ENCODE results near the gene FLT4. TPM values are rescaled to one million over a fixed set of nuclear protein-coding genes. Genes with fewer than 3 reads are reported as not detected.

Gene FLT4
- total RNA-seq, 1 donor from 2014 or later, result 6.1 TPM

- TF ChIP-seq CTCF (IDR thresholded peaks at IDR 0.05; ENCODE audit: borderline replicate concordance), result no peak
- no peak for DNase-seq
- intact Hi-C loops (cut with micrococcal nuclease), result no loop called here
Measured at GRCh38 chr5:180602481-180603075, 46.8 kb downstream of the FLT4 start.

GRCh38 chr5:180601591-180602480 is 47.6 kb downstream of the FLT4 start:
- intact Hi-C loops (cut with micrococcal nuclease), result no loop called here
- Histone ChIP-seq H3K27ac (replicated peaks) (no peak overlapping the region), H3K9me3 (replicated peaks) (no peaks in the 10 kb centered on the region), H3K36me3 (no peaks in the 10 kb centered on the region), H3K4me1 (no peaks in the 10 kb centered on the region), H3K4me3 (no peak overlapping the region), H3K27me3 (ENCODE audit: low read depth) (peaks cover 11% of the 10 kb centered on the region)
- no peak for TF ChIP-seq CTCF (IDR thresholded peaks at IDR 0.05; ENCODE audit: borderline replicate concordance)
- no peak for DNase-seq

More at GRCh38 chr5:180602481-180603075, 46.8 kb downstream of the FLT4 start:
- no peaks in the 10 kb centered on the region for H3K4me1 ChIP-seq
- no peaks in the 10 kb centered on the region for H3K36me3 ChIP-seq
- no peak overlapping the region for H3K27ac ChIP-seq (replicated peaks)
- no peaks in the 10 kb centered on the region for H3K9me3 ChIP-seq (replicated peaks)
- H3K27me3 ChIP-seq (ENCODE audit: low read depth), result peaks cover 11% of the 10 kb centered on the region
- no peak overlapping the region for H3K4me3 ChIP-seq

- intact Hi-C loops (cut with micrococcal nuclease), result no loop called here
Measured at GRCh38 chr5:180600554-180601041, 48.8 kb downstream of the FLT4 start.

GRCh38 chr5:180599981-180600553 is 49.3 kb downstream of the FLT4 start:
- H3K36me3 ChIP-seq, result no peaks in the 10 kb centered on the region
- no peak overlapping the region for H3K27ac ChIP-seq (replicated peaks)
- H3K4me1 ChIP-seq, result no peaks in the 10 kb centered on the region
- peaks cover 7% of the 10 kb centered on the region for H3K27me3 ChIP-seq (ENCODE audit: low read depth)
- intact Hi-C loops (cut with micrococcal nuclease), result no loop called here
- no peak for DNase-seq
- no peak overlapping the region for H3K4me3 ChIP-seq
- no peaks in the 10 kb centered on the region for H3K9me3 ChIP-seq (replicated peaks)
- no peak for TF ChIP-seq CTCF (IDR thresholded peaks at IDR 0.05; ENCODE audit: borderline replicate concordance)

More at GRCh38 chr5:180600554-180601041, 48.8 kb downstream of the FLT4 start:
- Histone ChIP-seq H3K27me3 (ENCODE audit: low read depth) (peaks cover 7% of the 10 kb centered on the region), H3K4me1 (no peaks in the 10 kb centered on the region), H3K4me3 (no peak overlapping the region), H3K36me3 (no peaks in the 10 kb centered on the region), H3K9me3 (replicated peaks) (no peaks in the 10 kb centered on the region), H3K27ac (replicated peaks) (no peak overlapping the region)
- DNase-seq, result no peak
- no peak for TF ChIP-seq CTCF (IDR thresholded peaks at IDR 0.05; ENCODE audit: borderline replicate concordance)

GRCh38 chr5:180599590-180599914 is 49.8 kb downstream of the FLT4 start:
- H3K27me3 ChIP-seq (ENCODE audit: low read depth), result peaks cover 8% of the 10 kb centered on the region
- no peak for DNase-seq
- H3K4me3 ChIP-seq, result no peak overlapping the region
- no peaks in the 10 kb centered on the region for H3K36me3 ChIP-seq
- no peak for TF ChIP-seq CTCF (IDR thresholded peaks at IDR 0.05; ENCODE audit: borderline replicate concordance)
- no peaks in the 10 kb centered on the region for H3K9me3 ChIP-seq (replicated peaks)
- no peak overlapping the region for H3K27ac ChIP-seq (replicated peaks)
- no peaks in the 10 kb centered on the region for H3K4me1 ChIP-seq
- intact Hi-C loops (cut with micrococcal nuclease), result no loop called here
